CD14-positive monocyte (primary cell): ENCODE data around the gene USP9Y. TPM values are rescaled to one million over a fixed set of nuclear protein-coding genes. Genes with fewer than 3 reads are reported as not detected.

Source experiments
- DNase-seq, 3 donors: peaks; one replicate each; pipeline ENCODE4 v3.0.0-alpha.2; 2011 to 2022
- H2AFZ ChIP-seq: 2 replicates; pipeline ENCODE4 v1.6.0; 2012; ENCODE audit warnings: mild to moderate bottlenecking, low read depth, low read length, inconsistent platforms; ENCODE audit not compliant: insufficient read depth, poor library complexity, severe bottlenecking
- H3K27ac ChIP-seq, 2 donors: 1 replicate in 1 of 2; 2 replicates in 1 of 2; pipeline ENCODE4 v1.5.1; 2012 to 2013; ENCODE audit warnings: low read length in 2 of 2, control low read depth in 1 of 2, inconsistent platforms in 1 of 2, low read depth in 1 of 2, mild to moderate bottlenecking in 1 of 2
- H3K27me3 ChIP-seq, 2 donors: one replicate each; pipeline versions ENCODE4 v1.6.0 to v1.6.1; 2011 to 2013; ENCODE audit warnings: low read length in 2 of 2; ENCODE audit not compliant: control insufficient read depth in 2 of 2, insufficient read depth in 2 of 2
- H3K36me3 ChIP-seq, 2 donors: replicated peaks in 1 of 2; 1 replicate in 1 of 2; 2 replicates in 1 of 2; pipeline versions ENCODE4 v1.5.1 to v1.6.1; 2012 to 2013; ENCODE audit warnings: low read length in 2 of 2, control low read depth in 1 of 2, inconsistent platforms in 1 of 2, mild to moderate bottlenecking in 1 of 2; ENCODE audit not compliant: insufficient read depth in 2 of 2, control insufficient read depth in 1 of 2
- H3K4me1 ChIP-seq, 2 donors: 1 replicate in 1 of 2; 2 replicates in 1 of 2; pipeline versions ENCODE4 v1.5.1 to v1.6.1; 2012 to 2013; ENCODE audit warnings: low read length in 2 of 2, control low read depth in 1 of 2, inconsistent platforms in 1 of 2, mild to moderate bottlenecking in 1 of 2, moderate library complexity in 1 of 2; ENCODE audit not compliant: insufficient read depth in 2 of 2, control insufficient read depth in 1 of 2
- H3K4me2 ChIP-seq: replicated peaks from 2 replicates; pipeline ENCODE3; 2012; ENCODE audit warnings: low read length, moderate library complexity, mild to moderate bottlenecking; ENCODE audit not compliant: poor library complexity, severe bottlenecking; ENCODE audit errors: extremely low read depth
- H3K4me3 ChIP-seq, 3 experiments: fragments of 200-600 bp in 1 of 3; sonication (generic) in 1 of 3; replicated peaks in 1 of 3; 1 replicate in 2 of 3; 2 replicates in 1 of 3; pipeline ENCODE4 v1.5.1; 2011 to 2013; ENCODE audit warnings: low read length in 3 of 3, mild to moderate bottlenecking in 3 of 3, control low read depth in 2 of 3, low read depth in 2 of 3, inconsistent platforms in 1 of 3, moderate library complexity in 1 of 3
- H3K79me2 ChIP-seq: 2 replicates; pipeline ENCODE4 v1.6.0; 2012; ENCODE audit warnings: mild to moderate bottlenecking, control low read depth, inconsistent platforms, low read length, moderate library complexity; ENCODE audit not compliant: insufficient read depth
- H3K9ac ChIP-seq: 2 replicates; pipeline ENCODE4 v1.6.0; 2017; ENCODE audit warnings: low read length, mild to moderate bottlenecking; ENCODE audit not compliant: insufficient read depth, poor library complexity, severe bottlenecking
- H3K9me3 ChIP-seq, 2 donors: replicated peaks in 1 of 2; 1 replicate in 1 of 2; 2 replicates in 1 of 2; pipeline versions ENCODE4 v1.5.1 to v1.6.1; 2012 to 2013; ENCODE audit warnings: low read length in 2 of 2, control low read depth in 1 of 2; ENCODE audit not compliant: control insufficient read depth in 1 of 2, insufficient read depth in 1 of 2
- H4K20me1 ChIP-seq: 2 replicates; pipeline ENCODE4 v1.6.0; 2012; ENCODE audit warnings: mild to moderate bottlenecking, low read length, control low read depth, moderate library complexity; ENCODE audit not compliant: insufficient read depth
- H3K27ac Mint-ChIP-seq, 7 donors: one replicate each; pipeline ENCODE4 v1.8.0; 2020; ENCODE audit warnings: mild to moderate bottlenecking in 7 of 7, mixed read lengths in 7 of 7, moderate library complexity in 6 of 7, inconsistent platforms in 2 of 7
- H3K27me3 Mint-ChIP-seq, 3 donors: one replicate each; pipeline ENCODE4 v1.8.0; 2021 to 2022; ENCODE audit warnings: low read depth in 3 of 3, mild to moderate bottlenecking in 3 of 3, mixed read lengths in 3 of 3, moderate library complexity in 3 of 3, inconsistent platforms in 1 of 3
- H3K36me3 Mint-ChIP-seq, 2 donors: one replicate each; pipeline ENCODE4 v1.8.0; 2020; ENCODE audit warnings: mixed read lengths in 2 of 2, inconsistent platforms in 1 of 2, mild to moderate bottlenecking in 1 of 2
- H3K4me1 Mint-ChIP-seq: one replicate; pipeline ENCODE4 v1.8.0; 2020; ENCODE audit warnings: mild to moderate bottlenecking, mixed read lengths
- H3K4me3 Mint-ChIP-seq, 2 donors: one replicate each; pipeline ENCODE4 v1.8.0; 2020; ENCODE audit warnings: mild to moderate bottlenecking in 2 of 2, mixed read lengths in 2 of 2, moderate library complexity in 1 of 2
- H3K9me3 Mint-ChIP-seq, 7 donors: one replicate each; pipeline ENCODE4 v1.8.0; 2020 to 2022; ENCODE audit warnings: mixed read lengths in 7 of 7, mild to moderate bottlenecking in 6 of 7, moderate library complexity in 6 of 7, inconsistent platforms in 2 of 7
- WGBS: methylation state at CpG from one replicate; pipeline ENCODE4 v1.1.5; 2013; ENCODE audit warnings: missing lambda C conversion rate; ENCODE audit not compliant: insufficient coverage; 5-methylcytosine and 5-hydroxymethylcytosine counted together
- intact Hi-C, 2 donors: fragments of 100-400 bp; cut with micrococcal nuclease; formaldehyde crosslinking; loops; one replicate each; pipeline versions ENCODE4 v1.15.0 to v1.15.1; 2023
- polyA plus RNA-seq, 3 donors: library from polyadenylated mRNA; depleted of rRNA in 1 of 3; unstranded in 2 of 3; stranded (reverse) in 1 of 3; fragments of 300-500 nt in 2 of 3; fragments of >200 nt in 1 of 3; fragmentation: Illumina TruSeq in 2 of 3; gene quantifications; 1 replicate in 2 of 3; 2 replicates in 1 of 3; pipeline ENCODE4 v1.2.3, GENCODE V29; 2012 to 2021
- TF ChIP-seq, protein P1 (sequence below): fragments of 200-600 bp; IDR thresholded peaks from one replicate; pipeline ENCODE4 v1.8.0; 2022; ENCODE audit warnings: antibody characterized with exemption, mild to moderate bottlenecking

Gene USP9Y
- polyA plus RNA-seq, 3 donors: not detected

DNA sequence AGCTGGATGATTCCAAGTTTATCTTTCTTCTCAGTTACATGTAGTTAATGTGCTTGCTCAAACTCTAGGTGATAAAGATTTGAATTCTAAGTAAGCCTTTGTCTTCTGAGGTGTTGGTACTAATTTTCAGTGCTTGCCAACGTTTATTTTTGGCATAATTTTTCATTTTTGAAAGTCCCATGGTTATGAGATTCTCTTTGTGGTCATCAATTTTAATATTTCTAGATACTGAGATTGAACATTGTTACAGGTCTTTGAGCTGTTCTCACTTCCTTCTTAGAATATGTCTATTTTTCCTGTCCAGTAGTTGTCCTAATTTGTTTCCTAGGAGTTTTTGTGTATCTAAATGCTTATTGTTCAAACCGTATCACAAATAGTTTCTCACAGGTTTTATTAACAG lies 40.4 kb downstream of the USP9Y start:
- Histone ChIP-seq H3K79me2 (no peaks in the 10 kb centered on the region), H3K27me3 (no peaks in the 10 kb centered on the region), H2AFZ (no peak overlapping the region), H3K4me2 (no peak overlapping the region), H3K4me3 (no peak overlapping the region), H3K9me3 (no peaks in the 10 kb centered on the region), H3K36me3 (no peaks in the 10 kb centered on the region), H3K4me1 (no peaks in the 10 kb centered on the region), H4K20me1 (no peaks in the 10 kb centered on the region), H3K27ac (no peak overlapping the region), H3K9ac (no peak overlapping the region)
- Mint-ChIP-seq H3K27me3 (no peaks in the 10 kb centered on the region), H3K36me3 (peaks cover 0 to 4% of the 10 kb centered on the region in 2 donors), H3K4me3 (no peak overlapping the region), H3K9me3 (peaks cover 0 to 3% (median 0%) of the 10 kb centered on the region in 7 donors), H3K27ac (no peak overlapping the region), H3K4me1 (peaks cover 5% of the 10 kb centered on the region)
- intact Hi-C loops: no loop called here
- no peak for DNase-seq
- no CpG with 5 or more reads among the region's 2 CpGs for WGBS
- TF ChIP-seq, protein P1, sequence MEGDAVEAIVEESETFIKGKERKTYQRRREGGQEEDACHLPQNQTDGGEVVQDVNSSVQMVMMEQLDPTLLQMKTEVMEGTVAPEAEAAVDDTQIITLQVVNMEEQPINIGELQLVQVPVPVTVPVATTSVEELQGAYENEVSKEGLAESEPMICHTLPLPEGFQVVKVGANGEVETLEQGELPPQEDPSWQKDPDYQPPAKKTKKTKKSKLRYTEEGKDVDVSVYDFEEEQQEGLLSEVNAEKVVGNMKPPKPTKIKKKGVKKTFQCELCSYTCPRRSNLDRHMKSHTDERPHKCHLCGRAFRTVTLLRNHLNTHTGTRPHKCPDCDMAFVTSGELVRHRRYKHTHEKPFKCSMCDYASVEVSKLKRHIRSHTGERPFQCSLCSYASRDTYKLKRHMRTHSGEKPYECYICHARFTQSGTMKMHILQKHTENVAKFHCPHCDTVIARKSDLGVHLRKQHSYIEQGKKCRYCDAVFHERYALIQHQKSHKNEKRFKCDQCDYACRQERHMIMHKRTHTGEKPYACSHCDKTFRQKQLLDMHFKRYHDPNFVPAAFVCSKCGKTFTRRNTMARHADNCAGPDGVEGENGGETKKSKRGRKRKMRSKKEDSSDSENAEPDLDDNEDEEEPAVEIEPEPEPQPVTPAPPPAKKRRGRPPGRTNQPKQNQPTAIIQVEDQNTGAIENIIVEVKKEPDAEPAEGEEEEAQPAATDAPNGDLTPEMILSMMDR: no peak

DNA sequence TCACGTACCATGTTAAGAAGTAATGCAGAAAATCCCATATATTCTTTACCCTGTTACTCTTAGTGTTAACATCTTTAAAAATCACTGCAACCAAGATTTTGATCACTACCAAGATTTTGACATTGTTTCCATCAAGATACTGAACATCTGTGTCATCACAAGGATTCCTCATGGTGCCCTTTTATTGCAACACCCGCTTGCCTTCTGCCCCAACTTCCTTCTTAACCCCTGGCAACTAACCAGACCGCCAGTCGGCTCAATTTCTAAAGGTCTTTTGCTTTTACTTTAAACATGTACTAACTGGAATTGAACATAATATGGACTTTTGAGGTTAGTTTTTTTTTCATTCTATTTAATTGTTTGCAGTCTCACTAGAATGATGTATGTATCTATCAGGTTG lies 41.7 kb downstream of the USP9Y start:
- WGBS: no CpG with 5 or more reads among the region's 4 CpGs
- TF ChIP-seq, protein P1: no peak

More for the DNA sequence above, 41.7 kb downstream of the USP9Y start:
- Histone ChIP-seq H3K9me3 (no peaks in the 10 kb centered on the region), H2AFZ (no peak overlapping the region), H3K9ac (no peak overlapping the region), H3K4me3 (no peak overlapping the region), H4K20me1 (no peaks in the 10 kb centered on the region), H3K79me2 (no peaks in the 10 kb centered on the region), H3K36me3 (no peaks in the 10 kb centered on the region), H3K4me2 (no peak overlapping the region), H3K4me1 (no peaks in the 10 kb centered on the region), H3K27ac (no peak overlapping the region), H3K27me3 (no peaks in the 10 kb centered on the region)
- Mint-ChIP-seq H3K4me3 (no peak overlapping the region), H3K27ac (no peak overlapping the region), H3K9me3 (peaks cover 0 to 3% (median 0%) of the 10 kb centered on the region in 7 donors), H3K36me3 (peaks cover 0 to 4% of the 10 kb centered on the region in 2 donors), H3K4me1 (peaks cover 5% of the 10 kb centered on the region), H3K27me3 (no peaks in the 10 kb centered on the region)
- DNase-seq: peak in 2 of 3 donors; percentile 20 to 22
- intact Hi-C loops: no loop called here
